PFSK-1 (cell line): Measurements from ENCODE around the gene CACNB2.

Source experiments
- POLR2AphosphoS5 ChIP-seq: IDR thresholded peaks from 2 replicates; pipeline ENCODE4 v1.6.1; 2012; ENCODE audit warnings: low read depth, mild to moderate bottlenecking, control low read depth, low read length, moderate library complexity
- TAF1 ChIP-seq: IDR thresholded peaks from 2 replicates; pipeline ENCODE4 v1.6.1; 2012; ENCODE audit warnings: low read length, control low read depth, borderline replicate concordance; ENCODE audit not compliant: insufficient read depth

DNA sequence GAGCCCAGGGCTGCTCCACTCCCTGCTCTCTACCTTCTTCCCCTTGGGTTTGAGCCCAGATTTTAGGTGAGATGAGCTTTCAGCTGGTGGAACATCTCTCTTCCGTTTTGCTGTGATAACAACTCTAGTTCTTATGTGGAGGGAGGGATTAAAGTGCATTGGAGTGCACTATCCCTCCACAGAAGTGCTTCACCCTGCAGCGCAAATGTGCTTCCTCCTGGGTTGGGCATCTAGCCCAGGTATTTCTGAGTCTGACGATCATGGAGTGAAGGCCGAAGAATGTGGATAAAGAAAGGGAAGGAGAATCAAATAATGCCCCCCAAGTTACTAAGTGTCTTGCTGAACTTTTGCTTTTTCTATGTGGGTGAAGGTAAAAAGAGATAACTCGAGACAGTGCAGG lies 157.4 kb downstream of the CACNB2 start:
- TF ChIP-seq POLR2AphosphoS5 (no peak), TAF1 (no peak)
